ENCODE results near the gene PPP1R2.
"Not testable (repeated sequence)": the region's sequence is repeated elsewhere in the genome, so short reads cannot be mapped to it uniquely, and the experiment has no call there.

The PPP1R2 gene

DNA sequence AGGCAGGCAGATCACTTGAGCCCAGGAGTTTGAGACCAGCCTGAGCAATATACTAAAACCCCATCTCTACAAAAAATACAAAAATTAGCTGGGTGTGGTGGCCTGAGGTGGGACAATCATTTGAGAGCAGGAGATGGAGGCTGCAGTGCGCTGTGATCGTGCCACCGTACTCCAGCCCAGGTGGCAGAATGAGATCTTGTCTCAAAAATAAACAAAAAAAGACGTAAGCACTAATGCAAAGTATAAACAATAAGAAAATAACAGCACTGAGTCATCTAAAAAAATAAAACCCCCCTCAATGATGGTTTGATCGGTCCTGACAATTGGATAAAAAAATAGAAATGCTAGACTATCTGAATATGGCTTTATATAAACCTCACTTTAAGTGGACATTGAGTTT, 3.6 kb downstream of the PPP1R2 start:
- DNase-seq (ENCODE audit: low spot score) (no peak), FAIRE-seq (no peak)

DNA sequence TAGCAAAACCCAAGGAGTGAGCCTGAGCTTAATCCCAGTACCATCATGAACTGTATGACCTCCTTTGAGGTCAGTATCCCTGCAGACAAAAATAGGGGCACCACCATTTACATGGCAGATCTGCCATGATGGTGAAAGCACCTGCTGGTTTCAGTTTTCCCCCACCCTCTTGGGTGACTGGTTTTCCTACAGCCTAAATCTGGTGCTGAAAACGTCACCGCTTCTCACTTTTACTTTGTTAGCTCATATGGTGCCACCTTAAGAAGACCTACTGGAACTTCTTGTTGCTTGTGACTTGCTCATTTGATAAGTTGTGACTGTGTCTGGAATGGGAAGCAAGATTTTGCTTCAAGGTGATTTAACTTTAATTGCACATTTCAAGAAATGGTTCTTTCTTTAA, 5.1 kb downstream of the PPP1R2 start:
- DNase-seq (ENCODE audit: low spot score) (no peak), FAIRE-seq (no peak)

DNA sequence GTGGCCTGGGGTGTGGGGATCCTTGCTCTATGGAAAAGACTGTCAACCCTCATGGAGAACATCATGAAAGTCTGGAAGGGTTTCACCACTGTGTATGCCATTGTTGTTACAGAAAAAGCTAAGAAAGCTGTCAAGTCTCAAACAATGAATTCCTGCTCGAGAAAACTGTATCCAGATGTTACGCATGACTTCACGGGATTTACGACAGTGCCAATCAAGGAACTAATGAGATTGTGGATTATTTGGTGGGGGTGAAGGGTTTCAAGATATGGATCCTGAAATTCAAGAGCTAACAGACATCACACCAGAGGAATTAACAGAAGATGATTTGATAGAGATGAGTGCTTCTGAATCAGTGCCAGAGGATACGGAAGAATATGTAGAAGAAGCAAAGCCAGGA, 7.8 kb downstream of the PPP1R2 start:
- no peak for FAIRE-seq
- no peak for DNase-seq (ENCODE audit: low spot score)

DNA sequence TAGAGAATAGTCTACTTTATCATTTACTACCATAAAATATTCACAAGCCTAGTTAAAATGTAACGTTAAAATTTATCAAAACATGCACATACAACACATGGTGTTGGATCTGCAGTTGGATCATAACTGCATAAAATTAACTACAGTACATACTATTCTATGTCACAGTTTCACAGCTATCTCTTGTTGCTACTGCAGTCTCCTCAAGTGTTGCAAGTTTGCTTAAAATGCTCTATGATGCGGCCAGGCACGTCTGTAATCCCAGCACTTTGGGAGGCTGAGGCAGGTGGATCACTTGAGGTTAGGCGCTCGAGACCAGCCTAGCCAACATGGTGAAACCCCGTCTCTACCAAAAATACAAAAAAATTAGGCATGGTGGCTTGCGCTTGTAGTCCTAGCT, 10.3 kb downstream of the PPP1R2 start:
- FAIRE-seq: no peak
- DNase-seq (ENCODE audit: low spot score): no peak

DNA sequence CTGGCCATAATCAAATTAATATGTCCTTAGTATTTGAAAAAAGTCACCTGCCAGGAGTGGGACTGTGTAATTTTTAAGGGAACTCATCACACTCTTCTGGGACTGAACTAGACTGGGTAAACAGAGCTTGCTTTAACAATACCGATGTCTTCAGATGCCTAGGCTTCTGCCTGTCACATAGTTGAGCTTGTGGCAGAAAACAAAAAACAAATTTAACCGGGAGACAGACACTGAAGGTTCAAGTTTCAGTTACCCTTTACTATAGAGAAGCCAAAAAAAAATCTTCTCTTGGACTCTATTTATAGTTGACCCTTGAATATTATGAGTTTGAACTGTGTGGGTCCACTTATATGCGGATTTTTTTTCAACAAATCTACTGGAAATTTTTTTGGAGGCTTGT, 10.8 kb downstream of the PPP1R2 start:
- DNase-seq (ENCODE audit: low spot score) (no peak), FAIRE-seq (no peak)

DNA sequence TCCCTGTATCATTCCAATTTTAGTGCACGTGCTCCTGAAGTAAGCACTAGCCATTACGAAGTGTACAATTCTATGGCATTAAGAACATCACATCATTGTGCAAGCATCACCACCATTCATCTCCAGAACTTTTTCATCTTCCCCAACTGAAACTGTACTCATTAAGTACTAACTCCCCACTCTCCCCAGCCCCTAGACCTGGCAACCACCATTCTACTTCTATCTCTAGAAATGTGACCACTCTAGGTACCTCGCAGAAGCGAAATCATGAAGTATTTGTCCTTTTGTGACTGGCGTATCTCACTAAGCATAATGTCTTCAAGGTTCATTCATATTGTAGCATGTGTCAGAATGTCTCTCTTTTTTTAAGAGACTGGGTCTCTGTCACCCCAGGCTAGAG, 11.4 kb downstream of the PPP1R2 start:
- FAIRE-seq: no peak
- no peak for DNase-seq (ENCODE audit: low spot score)

DNA sequence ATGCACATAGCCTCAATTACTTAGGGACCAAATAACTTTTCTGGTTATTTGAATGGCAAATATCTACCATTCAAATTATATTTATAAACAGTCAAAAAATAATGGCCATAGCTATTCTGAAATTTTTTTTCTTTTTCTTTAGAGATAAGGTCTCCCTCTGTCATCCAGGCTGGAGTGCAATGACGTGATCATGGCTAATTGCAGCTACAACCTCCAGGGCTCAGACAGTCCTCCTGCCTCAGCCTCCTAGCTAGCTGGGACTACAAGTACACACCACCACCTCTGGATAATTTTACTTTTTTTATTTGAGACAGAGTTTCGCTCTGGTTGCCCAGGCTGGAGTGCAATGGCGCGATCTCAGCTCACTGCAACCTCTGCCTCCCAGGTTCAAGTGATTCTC, 16.6 kb downstream of the PPP1R2 start:
- FAIRE-seq (no peak), DNase-seq (ENCODE audit: low spot score) (no peak)

DNA sequence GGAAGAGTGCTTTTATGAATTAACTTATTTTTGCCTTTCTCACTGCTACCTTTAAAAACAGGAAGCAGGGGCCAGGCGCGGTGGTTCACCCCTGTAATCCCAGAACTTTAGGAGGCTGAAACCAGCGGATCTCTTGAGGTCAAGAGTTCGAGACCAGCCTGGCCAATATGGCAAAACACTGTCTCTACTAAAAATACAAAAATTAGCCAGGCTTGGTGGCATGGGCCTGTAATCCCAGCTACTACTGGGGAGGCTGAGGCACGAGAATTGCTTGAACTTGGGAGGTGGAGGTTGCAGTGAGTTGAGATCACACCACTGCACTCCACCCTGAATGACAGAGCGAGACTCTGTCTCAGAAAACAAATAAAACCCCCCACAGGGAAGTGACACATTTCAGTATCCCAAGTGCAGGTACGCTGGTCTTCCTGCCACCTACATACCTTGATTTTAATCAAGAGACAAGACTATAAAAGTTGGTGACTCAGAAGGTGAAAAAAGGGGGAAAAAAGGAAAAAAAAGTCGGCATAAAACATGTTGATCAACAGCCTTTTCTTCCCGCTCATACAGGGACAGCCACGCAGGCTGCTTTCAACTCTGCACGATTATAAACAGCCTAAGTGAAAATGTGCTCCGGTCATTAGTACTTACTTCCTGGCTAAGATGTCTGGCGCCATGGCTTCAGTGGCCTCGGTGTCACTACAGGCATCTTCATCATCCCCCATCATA, 18.8 kb downstream of the PPP1R2 start:
- FAIRE-seq (no peak), DNase-seq (ENCODE audit: low spot score) (no peak)

DNA sequence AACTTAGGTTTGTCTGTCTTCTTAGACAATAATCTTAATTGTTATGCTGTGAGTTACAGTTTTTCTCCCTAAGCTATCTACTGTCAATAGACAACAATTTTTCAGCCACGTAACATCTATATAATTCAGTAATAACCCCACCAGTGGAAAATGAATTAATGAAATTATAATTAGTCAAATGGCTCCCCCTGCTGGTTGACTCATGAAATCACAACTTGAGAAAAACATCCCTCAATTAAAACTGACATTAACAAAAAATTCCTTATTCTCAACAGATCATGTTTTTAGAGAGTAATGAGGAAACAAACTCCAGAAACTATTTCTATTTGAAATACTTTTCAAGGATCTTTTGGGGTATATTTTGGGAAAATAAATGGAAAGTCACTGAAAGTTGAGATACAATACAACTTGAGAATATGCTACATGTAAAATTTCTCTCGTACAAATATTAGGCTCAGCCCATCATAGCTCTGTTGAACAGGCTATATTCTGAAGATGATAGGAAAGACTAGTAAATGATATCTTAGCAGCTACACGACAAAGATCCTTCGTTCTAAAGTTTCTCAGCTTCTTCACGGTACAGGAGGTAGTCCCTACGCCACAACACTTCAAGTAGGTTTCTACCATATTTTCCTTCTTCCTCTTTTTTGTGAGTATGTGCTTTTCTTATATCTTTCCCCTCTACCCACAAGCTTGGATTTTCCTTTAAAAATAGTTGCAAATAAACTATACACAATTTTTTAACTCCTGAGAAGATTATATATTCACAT, 20.7 kb downstream of the PPP1R2 start:
- DNase-seq (ENCODE audit: low spot score) (no peak), FAIRE-seq (no peak)

DNA sequence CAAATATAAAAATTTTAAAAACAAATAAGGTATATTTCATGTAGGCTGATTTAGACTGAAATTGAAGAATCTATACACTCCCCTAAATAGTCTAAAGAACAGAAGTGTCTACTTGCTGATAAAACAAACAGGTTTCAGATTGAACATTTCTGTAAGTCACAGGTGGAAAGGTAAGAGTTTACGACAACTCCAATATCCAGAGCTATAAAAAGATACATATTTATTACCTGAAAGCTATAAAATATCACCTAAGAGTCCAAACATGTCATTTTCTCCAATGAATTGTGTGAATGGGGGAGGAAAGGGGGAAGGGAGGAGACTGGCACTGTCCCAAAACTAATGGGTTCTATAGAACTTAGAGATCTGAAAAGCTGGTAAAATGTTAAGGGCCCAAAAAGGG, 26.1 kb downstream of the PPP1R2 start:
- FAIRE-seq: no peak
- DNase-seq (ENCODE audit: low spot score): no peak

DNA sequence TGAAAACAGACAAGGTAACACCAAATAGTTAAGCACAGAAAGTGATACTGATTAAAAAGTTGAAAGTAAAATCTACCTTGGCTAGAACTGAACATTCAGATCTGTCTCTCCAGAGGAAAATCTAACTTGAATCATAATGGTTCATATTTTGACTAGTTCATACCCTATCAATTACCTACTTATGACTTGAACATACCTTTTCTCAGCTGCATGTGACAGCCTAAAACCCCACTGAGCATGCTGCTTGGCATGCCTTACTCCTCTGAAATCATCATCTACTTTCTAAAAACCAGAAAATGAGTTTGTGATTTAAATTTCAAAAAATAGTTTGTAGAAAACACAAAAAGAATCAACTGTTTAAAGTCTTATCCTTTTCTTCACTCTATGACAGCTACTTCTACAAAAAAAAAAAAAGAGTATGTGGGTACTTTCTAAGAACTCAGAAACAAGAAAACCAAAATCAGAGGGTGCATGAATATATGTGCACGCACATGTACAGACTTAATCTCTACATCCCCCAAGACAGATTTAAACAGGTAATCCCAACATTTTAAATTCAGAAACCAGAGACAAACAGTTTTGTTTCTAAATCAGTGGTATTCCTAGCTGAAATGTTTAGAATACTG, 28.4 kb downstream of the PPP1R2 start:
- not testable (repeated sequence) for DNase-seq (ENCODE audit: low spot score); FAIRE-seq

DNA sequence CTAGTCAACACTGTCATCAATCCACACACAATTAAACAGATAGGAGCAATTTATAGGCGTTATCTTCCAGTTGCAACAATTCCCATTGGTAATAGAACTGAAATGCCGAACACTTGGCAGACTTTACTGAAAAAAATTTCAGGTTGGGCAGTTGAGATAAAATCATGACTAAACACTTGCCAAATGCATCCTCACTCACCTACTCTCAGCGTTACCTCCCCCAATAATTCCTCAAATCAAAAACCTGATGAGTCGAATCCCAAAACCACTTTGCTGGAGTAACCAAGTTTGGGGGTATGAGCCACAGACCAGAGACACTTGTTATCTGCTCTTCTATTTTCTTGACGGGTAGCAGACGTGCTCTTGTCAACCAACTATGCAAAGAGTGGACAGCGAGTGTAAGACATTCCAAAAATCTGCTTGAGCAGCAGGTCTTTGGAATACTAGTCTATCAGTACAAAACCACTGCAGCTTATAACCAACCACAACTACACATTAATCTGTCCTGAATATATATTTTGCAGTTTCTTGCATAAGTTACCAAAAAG, 30.3 kb downstream of the PPP1R2 start:
- no peak for FAIRE-seq

DNA sequence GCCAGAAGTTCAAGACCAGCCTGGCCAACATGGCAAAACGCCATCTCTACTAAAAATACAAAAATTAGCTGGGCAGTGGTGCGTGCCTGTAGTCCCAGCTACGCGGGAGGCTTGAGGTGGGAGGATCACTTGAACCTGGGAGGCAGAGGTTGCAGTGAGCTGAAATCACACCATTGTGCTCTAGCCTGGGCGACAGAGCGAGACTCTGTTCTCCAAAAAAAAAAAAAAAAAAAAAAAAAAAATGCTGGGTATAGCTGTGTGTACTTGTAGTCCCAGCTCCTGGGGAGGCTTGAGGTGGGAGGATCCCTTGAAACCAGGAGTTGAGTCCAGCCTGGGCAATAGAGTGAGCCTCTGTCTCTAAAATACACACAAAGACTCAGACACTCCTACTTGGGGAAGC, 32.0 kb downstream of the PPP1R2 start:
- DNase-seq (ENCODE audit: low spot score) (no peak), FAIRE-seq (no peak)

More for the DNA sequence above, 30.3 kb downstream of the PPP1R2 start:
- no peak for DNase-seq (ENCODE audit: low spot score)

DNA sequence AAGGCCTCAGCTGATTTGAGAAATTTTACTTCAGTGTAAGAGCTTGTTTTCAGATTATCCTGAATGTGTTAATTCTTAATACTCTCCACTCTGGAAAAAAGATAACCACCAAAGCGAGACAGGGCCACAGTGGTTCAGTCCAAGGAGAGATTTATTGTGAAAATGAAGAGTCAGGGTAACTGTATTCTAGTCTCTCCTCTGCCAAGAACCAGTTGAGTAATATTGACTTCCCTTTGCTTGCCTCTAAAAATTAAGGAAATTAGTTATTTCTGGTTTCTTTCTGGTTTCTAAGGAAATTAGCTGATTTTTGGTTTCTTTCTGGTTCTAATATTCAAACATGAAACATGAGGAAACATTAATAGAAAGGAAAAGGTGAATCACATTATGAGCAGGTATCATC, 34.9 kb downstream of the PPP1R2 start:
- DNase-seq (ENCODE audit: low spot score) (no peak), FAIRE-seq (no peak)

DNA sequence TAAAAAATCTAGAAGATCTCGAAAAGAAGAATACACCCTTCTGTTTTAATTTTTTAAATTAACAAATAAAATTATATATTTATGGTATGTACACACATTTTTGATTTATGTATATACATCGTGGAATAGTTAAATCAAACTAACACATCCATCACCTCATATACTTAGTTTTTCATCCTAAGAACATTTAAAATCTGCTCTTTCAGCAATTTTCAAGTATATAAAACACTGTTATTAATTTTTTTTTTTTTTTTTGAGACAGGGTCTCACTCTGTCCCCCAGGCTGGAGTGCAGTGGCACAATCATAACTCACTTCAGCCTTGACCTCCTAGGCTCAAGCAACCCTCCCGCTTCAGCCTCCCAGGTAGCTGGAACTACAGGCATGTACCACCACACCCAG, 67.5 kb downstream of the PPP1R2 start:
- FAIRE-seq (no peak), DNase-seq (ENCODE audit: low spot score) (no peak)

DNA sequence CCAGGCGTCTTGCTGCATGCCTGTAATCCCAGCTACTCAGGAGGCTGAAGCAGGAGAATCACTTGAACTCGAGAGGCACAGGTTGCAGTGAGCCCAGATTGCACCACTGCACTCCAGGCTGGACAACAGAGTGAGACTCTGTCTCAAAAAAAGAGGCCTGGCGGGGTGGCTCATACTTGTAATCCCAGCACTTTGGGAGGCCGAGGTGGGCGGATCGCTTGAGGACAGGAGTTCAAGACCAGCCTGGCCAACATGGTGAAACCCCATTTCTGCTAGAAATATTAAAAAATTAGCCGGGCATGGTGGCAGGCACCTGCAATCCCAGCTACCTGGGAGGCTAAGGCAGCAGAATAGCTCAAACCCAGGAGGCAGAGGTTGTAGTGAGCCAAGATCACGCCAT, 68.0 kb downstream of the PPP1R2 start:
- FAIRE-seq: not testable (repeated sequence)

DNA sequence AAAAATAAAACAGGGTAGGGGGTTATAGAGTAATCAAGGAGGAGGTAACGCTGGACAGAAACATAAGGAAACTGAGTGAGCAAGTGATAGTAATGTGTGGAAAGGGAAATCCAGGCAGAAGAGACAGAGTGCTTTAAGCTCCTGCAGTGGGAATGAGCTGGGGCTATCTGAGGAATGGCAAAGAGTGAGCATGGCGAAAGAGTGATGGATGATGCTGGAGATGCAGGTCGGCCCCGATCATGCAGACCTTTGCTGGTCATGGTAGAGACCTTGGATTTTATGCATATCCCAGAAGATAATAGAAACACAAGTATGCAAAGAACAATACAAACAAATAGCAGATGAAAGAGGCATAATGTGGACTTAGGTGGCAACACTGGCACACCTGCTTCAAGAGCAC, 74.3 kb downstream of the PPP1R2 start:
- DNase-seq (ENCODE audit: low spot score) (no peak), FAIRE-seq (no peak)

More for the DNA sequence above, 68.0 kb downstream of the PPP1R2 start:
- not testable (repeated sequence) for DNase-seq (ENCODE audit: low spot score)

DNA sequence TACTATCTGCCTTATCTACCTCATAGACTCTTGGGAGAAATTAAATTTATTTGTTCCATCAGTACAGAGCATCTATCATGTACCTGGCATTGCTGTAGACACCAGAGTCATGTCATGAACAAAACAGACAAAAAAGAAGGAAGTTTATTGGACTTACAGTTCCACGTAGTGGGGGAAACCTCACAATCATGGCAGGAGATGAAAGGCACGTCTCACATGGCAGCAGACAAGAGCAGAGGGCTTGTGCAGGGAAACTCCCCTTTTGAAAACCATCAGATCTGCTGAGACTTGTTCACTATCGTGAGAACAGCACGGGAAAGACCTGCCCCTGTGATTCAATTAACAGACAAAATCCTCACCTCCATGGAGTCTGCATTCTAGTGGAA, 74.7 kb downstream of the PPP1R2 start:
- no peak for FAIRE-seq
- no peak for DNase-seq (ENCODE audit: low spot score)

DNA sequence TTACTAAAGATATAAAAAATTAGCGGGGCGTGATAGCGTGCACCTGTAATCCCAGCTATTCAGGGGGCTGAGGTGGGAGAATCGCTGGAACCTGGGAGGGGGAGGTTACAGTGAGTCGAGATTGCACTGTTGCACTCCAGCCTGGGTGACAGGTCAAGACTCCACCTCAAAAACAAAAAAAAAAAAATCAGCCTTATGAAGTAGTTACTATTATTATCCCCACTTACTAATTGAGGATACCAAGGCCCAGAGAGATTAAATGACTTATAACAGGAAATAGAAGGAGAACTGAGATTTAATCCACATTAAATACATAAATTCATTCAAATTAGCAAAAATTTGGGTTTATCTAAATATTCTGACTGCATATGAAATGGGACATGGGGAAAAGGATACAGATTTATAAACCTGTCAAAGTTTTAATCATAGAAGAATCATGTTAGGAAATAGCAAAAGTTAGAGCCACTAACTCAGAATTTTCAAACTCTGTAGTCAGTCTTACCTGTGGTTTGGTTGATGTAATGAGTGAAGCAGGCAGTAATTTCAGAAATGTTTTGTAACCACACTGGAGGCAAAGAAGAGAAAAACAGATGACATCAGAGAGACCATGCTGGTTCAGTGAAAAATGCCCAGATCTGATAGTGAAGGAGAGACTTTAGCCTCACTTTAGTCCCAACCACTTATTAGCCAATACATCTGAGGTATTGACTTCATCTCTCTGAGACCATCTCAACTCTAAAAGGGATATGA, 75.3 kb downstream of the PPP1R2 start:
- DNase-seq (ENCODE audit: low spot score): peak; percentile 35
- FAIRE-seq: no peak

DNA sequence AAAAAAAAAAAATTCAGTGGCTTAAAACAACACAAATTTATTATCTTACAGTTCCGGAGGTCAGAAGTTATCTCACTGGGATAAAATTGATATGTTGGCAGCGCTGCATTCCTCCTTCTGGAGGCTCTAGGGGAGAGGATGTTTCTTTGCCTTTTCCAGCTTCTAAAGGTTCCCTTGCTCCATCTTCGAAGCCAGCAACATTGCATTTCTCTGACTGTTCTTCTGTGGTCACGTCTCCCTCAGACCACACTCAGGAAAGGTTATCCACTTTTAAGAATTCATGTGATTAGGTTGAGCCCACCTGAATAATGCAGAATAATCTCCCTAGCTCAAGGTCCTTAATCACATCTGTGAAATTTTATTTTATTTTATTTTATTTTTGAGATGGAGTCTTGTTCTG, 76.9 kb downstream of the PPP1R2 start:
- DNase-seq (ENCODE audit: low spot score) (no peak), FAIRE-seq (no peak)
